HepG2 (cell line): Measurements from ENCODE around the gene CCDC88C.

Experiments
- ARNTL ChIP-seq: sonication (generic); formaldehyde crosslinking; IDR thresholded peaks from 2 replicates; pipeline ENCODE4 v1.4.0; 2020; ENCODE audit warnings: mild to moderate bottlenecking, missing genetic modification reagents
- ATF7 ChIP-seq, 2 experiments: fragments of 450-650 bp in 1 of 2; sonication (generic) in 1 of 2; formaldehyde crosslinking in 1 of 2; IDR thresholded peaks; 2 replicates each; pipeline versions ENCODE4 v1.4.0 to v1.6.1; 2016 to 2020; ENCODE audit warnings: antibody characterized with exemption in 1 of 2, mild to moderate bottlenecking in 1 of 2, missing genetic modification reagents in 1 of 2
- CREB1 ChIP-seq, 2 experiments: fragments of 450-650 bp in 1 of 2; IDR thresholded peaks; 2 replicates each; pipeline ENCODE4 v1.6.1; 2016 to 2017; ENCODE audit warnings: control low read depth in 1 of 2, mild to moderate bottlenecking in 1 of 2, missing compliant biosample characterization in 1 of 2, missing genetic modification characterization in 1 of 2
- CTCF ChIP-seq: sonication (generic); formaldehyde crosslinking; IDR thresholded peaks from 2 replicates; pipeline ENCODE4 v1.5.0; 2020; ENCODE audit warnings: mild to moderate bottlenecking, missing genetic modification reagents, moderate library complexity
- HMGXB4 ChIP-seq, 2 experiments: sonication (generic) in 1 of 2; formaldehyde crosslinking in 1 of 2; IDR thresholded peaks; 2 replicates each; pipeline versions ENCODE4 v1.4.0 to v1.6.1; 2018 to 2020; ENCODE audit warnings: missing genetic modification reagents in 2 of 2, borderline replicate concordance in 1 of 2, low read depth in 1 of 2, mild to moderate bottlenecking in 1 of 2, missing biosample characterization in 1 of 2
- JUNB ChIP-seq: sonication (generic); formaldehyde crosslinking; IDR thresholded peaks from 2 replicates; pipeline ENCODE4 v1.8.0; 2022; ENCODE audit warnings: missing genetic modification reagents, mild to moderate bottlenecking, borderline replicate concordance
- KDM5B ChIP-seq: sonication (generic); formaldehyde crosslinking; IDR thresholded peaks from 2 replicates; pipeline ENCODE4 v1.4.0; 2020; ENCODE audit warnings: missing genetic modification reagents, mild to moderate bottlenecking, borderline replicate concordance
- REST ChIP-seq, 2 experiments: IDR thresholded peaks; 2 replicates each; pipeline ENCODE4 v1.6.1; 2011 to 2012; ENCODE audit warnings: low read length in 2 of 2, borderline replicate concordance in 1 of 2, low read depth in 1 of 2, mild to moderate bottlenecking in 1 of 2, moderate library complexity in 1 of 2
- ZNF382 ChIP-seq: sonication (generic); formaldehyde crosslinking; IDR thresholded peaks from 2 replicates; pipeline ENCODE4 v1.5.0; 2020; ENCODE audit warnings: missing genetic modification reagents, mild to moderate bottlenecking, borderline replicate concordance
- ZNF512 ChIP-seq: sonication (generic); formaldehyde crosslinking; IDR thresholded peaks from 2 replicates; pipeline ENCODE4 v1.4.0; 2020; ENCODE audit warnings: mild to moderate bottlenecking, missing genetic modification reagents
- ZNF816 ChIP-seq: sonication (generic); formaldehyde crosslinking; IDR thresholded peaks from 2 replicates; pipeline ENCODE4 v1.8.0; 2022; ENCODE audit warnings: missing genetic modification reagents, mild to moderate bottlenecking, borderline replicate concordance

- TF ChIP-seq HMGXB4 (CRISPR knock-in tag; IDR thresholded peaks at IDR 0.05; ENCODE audit: borderline replicate concordance in 1 of 2, low read depth in 1 of 2) (no peak), ZNF512 (CRISPR knock-in tag) (no peak), CREB1 (IDR thresholded peaks at IDR 0.05) (no peak), CREB1 (CRISPR knock-in tag; IDR thresholded peaks at IDR 0.05) (no peak), CTCF (CRISPR knock-in tag) (no peak), REST (IDR thresholded peaks at IDR 0.05; ENCODE audit: borderline replicate concordance in 1 of 2, low read depth in 1 of 2, low read length in 2 of 2) (no peak), ZNF382 (CRISPR knock-in tag) (no peak), KDM5B (CRISPR knock-in tag) (no peak), ZNF816 (CRISPR knock-in tag) (no peak), ATF7 (IDR thresholded peaks at IDR 0.05) (no peak), ATF7 (CRISPR knock-in tag; IDR thresholded peaks at IDR 0.05) (no peak), ARNTL (no peak), JUNB (no peak)
Measured at GRCh38 chr14:91231446-91231845, 186.2 kb downstream of the CCDC88C start.
